MCF 10A (cell line): ENCODE data around the gene CAMKMT. TPM values are rescaled to one million over a fixed set of nuclear protein-coding genes. Genes with fewer than 3 reads are reported as not detected.

Experiments
- BruUV-seq: library from RNA; stranded (reverse); fragments of 400-500 nt; replicated peaks from 2 replicates; lab custom pipeline; 2021; lab: Mats Ljungman, UMichigan
- CTCF ChIA-PET: fragments of 300-600 bp; sonication (Branson Sonifier 250); formaldehyde crosslinking; extraction: SDS; loops from one replicate; lab custom pipeline; 2021; ENCODE audit warnings: antibody characterized with exemption, inconsistent platforms; lab: Yijun Ruan, JAX
- POLR2A ChIA-PET: fragments of 300-600, 350-650 bp; sonication (Branson Sonifier 250); formaldehyde crosslinking; extraction: SDS; loops from one replicate; lab custom pipeline; 2020; ENCODE audit warnings: antibody characterized with exemption, inconsistent platforms; lab: Yijun Ruan, JAX
- DNase-seq: peaks from one replicate; pipeline ENCODE4 v3.0.0-alpha.2; 2018; ENCODE audit not compliant: unreplicated experiment
- H3K27ac Mint-ChIP-seq: one replicate; pipeline ENCODE4 v1.8.0; 2022; ENCODE audit warnings: mild to moderate bottlenecking, low read depth, mixed read lengths; ENCODE audit not compliant: unreplicated experiment
- H3K27me3 Mint-ChIP-seq: one replicate; pipeline ENCODE4 v1.8.0; 2022; ENCODE audit warnings: mixed read lengths; ENCODE audit not compliant: insufficient read depth, unreplicated experiment
- H3K36me3 Mint-ChIP-seq: one replicate; pipeline ENCODE4 v1.8.0; 2022; ENCODE audit warnings: mild to moderate bottlenecking, moderate library complexity, mixed read lengths; ENCODE audit not compliant: insufficient read depth, unreplicated experiment
- H3K4me1 Mint-ChIP-seq: one replicate; pipeline ENCODE4 v1.8.0; 2022; ENCODE audit warnings: mixed read lengths; ENCODE audit not compliant: insufficient read depth, unreplicated experiment
- H3K4me3 Mint-ChIP-seq: one replicate; pipeline ENCODE4 v1.8.0; 2022; ENCODE audit warnings: mild to moderate bottlenecking, moderate library complexity, mixed read lengths; ENCODE audit not compliant: unreplicated experiment
- H3K9me3 Mint-ChIP-seq: one replicate; pipeline ENCODE4 v1.8.0; 2022; ENCODE audit warnings: mixed read lengths; ENCODE audit not compliant: unreplicated experiment
- intact Hi-C: fragments of 100-400 bp; cut with micrococcal nuclease; formaldehyde crosslinking; loops from 2 replicates; pipeline ENCODE4 v1.14.1; 2022
- total RNA-seq: library from RNA; stranded (reverse); gene quantifications from 2 replicates; pipeline ENCODE4 v1.2.3, GENCODE V29; 2022
- TF ChIP-seq, protein P1 (sequence below): fragments of 200-600 bp; IDR thresholded peaks from one replicate; pipeline ENCODE4 v1.8.0; 2022; ENCODE audit warnings: antibody characterized with exemption, mild to moderate bottlenecking; ENCODE audit not compliant: unreplicated experiment

CAMKMT gene
- total RNA-seq, 1 experiment from 2014 or later, result 9.9 TPM

DNA sequence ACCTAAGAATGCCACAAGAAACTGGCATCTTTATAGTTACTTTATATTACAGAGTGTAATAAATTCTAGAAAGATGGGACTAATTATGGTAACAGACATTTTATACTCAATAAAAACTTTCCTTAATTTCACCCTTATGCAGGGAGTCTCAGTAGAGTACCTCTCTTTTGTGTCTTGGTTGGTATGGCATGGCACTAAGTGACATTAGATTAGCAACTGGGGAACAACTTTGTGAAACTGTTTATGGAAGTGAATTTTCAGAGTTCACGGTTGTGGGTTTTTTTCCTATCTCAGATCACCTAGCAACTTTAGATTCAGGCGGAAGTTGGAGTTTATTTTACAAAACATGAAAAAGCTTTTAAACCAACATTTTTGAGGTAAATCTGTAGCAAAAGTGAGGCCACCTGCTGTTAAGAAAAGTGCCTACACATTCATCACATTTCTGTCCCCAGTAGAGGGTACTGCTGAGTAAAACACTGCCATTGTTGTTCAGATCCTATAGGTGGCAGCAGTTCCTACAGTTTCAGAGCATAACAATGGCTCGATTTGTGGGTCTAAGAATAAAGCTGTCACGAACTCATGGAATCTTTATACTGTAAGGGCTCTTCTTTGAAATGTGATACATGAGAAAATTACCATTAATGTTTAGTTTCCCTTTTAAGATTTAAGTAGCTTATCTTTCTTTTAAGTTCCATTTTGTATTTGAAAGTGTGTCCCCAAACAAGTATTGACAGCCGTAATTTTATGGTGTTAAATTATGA lies 117.6 kb downstream of the CAMKMT start:
- ChIA-PET POLR2A (interaction anchor here (0.9 to 1.2 kb wide), 3 partner anchors 89 to 236 kb away, joined by 3 to 5 read pairs (median 3); no protein-coding TSS in a partner anchor), CTCF (interaction anchor here (0.6 to 4.8 kb wide), 111 partner anchors 9 to 1525 kb away, joined by 3 to 139 read pairs (median 4); no protein-coding TSS in a partner anchor)
- intact Hi-C loops, result loop anchor here (1.0 to 10.0 kb wide), 9 partner anchors 65 to 495 kb away; no protein-coding TSS in a partner anchor
- H3K27me3 Mint-ChIP-seq, result no peaks in the 10 kb centered on the region
- TF ChIP-seq, protein P1, sequence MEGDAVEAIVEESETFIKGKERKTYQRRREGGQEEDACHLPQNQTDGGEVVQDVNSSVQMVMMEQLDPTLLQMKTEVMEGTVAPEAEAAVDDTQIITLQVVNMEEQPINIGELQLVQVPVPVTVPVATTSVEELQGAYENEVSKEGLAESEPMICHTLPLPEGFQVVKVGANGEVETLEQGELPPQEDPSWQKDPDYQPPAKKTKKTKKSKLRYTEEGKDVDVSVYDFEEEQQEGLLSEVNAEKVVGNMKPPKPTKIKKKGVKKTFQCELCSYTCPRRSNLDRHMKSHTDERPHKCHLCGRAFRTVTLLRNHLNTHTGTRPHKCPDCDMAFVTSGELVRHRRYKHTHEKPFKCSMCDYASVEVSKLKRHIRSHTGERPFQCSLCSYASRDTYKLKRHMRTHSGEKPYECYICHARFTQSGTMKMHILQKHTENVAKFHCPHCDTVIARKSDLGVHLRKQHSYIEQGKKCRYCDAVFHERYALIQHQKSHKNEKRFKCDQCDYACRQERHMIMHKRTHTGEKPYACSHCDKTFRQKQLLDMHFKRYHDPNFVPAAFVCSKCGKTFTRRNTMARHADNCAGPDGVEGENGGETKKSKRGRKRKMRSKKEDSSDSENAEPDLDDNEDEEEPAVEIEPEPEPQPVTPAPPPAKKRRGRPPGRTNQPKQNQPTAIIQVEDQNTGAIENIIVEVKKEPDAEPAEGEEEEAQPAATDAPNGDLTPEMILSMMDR, result peak; percentile 99
- no peaks in the 10 kb centered on the region for H3K4me1 Mint-ChIP-seq
- H3K4me3 Mint-ChIP-seq, result no peak overlapping the region
- H3K36me3 Mint-ChIP-seq, result no peaks in the 10 kb centered on the region
- peak; percentile 86 for DNase-seq
- BruUV-seq, result no TSS peak
- H3K27ac Mint-ChIP-seq, result no peak overlapping the region
- no peaks in the 10 kb centered on the region for H3K9me3 Mint-ChIP-seq

DNA sequence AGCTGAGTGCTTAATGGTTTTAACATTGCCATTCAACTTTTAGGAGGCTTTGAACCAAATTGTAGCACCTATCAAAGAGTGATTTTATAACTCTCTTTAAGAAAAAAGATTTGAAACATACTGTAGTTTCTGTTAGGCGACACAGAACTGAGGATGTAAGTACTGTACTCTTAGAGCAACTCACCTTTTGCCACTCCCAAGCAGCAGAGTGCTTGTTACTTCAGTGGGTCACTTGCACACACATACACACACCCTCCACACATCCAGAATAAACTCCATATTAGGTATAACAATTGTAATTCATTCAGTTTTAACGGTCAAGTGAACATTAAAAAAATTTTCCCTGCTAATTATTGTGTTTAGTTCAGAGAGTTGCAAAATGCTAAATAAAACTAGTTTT lies 118.3 kb downstream of the CAMKMT start:
- ChIA-PET CTCF (interaction anchor here (0.6 to 4.8 kb wide), 105 partner anchors 8 to 1526 kb away, joined by 3 to 139 read pairs (median 5); no protein-coding TSS in a partner anchor), POLR2A (interaction anchor here (0.9 to 1.2 kb wide), 3 partner anchors 90 to 237 kb away, joined by 3 to 5 read pairs (median 3); no protein-coding TSS in a partner anchor)
- no peak for DNase-seq
- intact Hi-C loops, result no loop called here
- no peak overlapping the region for H3K4me3 Mint-ChIP-seq
- TF ChIP-seq, protein P1, result no peak
- no peaks in the 10 kb centered on the region for H3K4me1 Mint-ChIP-seq
- no peak overlapping the region for H3K27ac Mint-ChIP-seq
- H3K36me3 Mint-ChIP-seq, result no peaks in the 10 kb centered on the region
- no peaks in the 10 kb centered on the region for H3K9me3 Mint-ChIP-seq
- H3K27me3 Mint-ChIP-seq, result no peaks in the 10 kb centered on the region
- no TSS peak for BruUV-seq

GRCh38 chr2:44487052-44487451 lies 125.3 kb downstream of the CAMKMT start:
- ChIA-PET CTCF (interaction anchor here (0.6 to 2.5 kb wide), 4 partner anchors 7 to 1132 kb away, joined by 3 to 14 read pairs (median 4); no protein-coding TSS in a partner anchor), POLR2A (no interaction called here)
- no peak overlapping the region for H3K4me3 Mint-ChIP-seq
- BruUV-seq, result no TSS peak
- H3K9me3 Mint-ChIP-seq, result no peaks in the 10 kb centered on the region
- intact Hi-C loops, result no loop called here
- no peaks in the 10 kb centered on the region for H3K4me1 Mint-ChIP-seq
- H3K36me3 Mint-ChIP-seq, result no peaks in the 10 kb centered on the region
- no peak overlapping the region for H3K27ac Mint-ChIP-seq
- H3K27me3 Mint-ChIP-seq, result no peaks in the 10 kb centered on the region
- TF ChIP-seq, protein P1, result no peak
- DNase-seq, result no peak

DNA sequence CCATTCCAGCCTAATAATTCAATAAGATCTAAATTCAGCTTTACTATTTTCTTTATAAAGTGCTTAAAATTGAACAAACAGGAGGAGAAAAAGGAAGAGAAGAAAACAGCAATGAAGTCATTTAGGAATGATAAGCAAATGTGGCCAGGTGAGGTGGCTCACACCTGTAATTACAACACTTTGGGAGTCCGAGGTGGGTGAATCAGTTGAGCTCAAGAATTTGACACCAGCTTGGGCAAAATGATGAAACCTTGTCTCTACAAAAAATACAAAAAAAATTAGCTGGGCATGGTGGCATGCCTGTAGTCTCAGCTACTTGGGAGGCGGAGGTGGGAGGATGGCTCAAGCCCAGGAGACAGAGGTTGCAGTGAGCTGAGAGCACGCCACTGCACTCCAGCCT lies 129.0 kb downstream of the CAMKMT start:
- DNase-seq, result peak; percentile 8
- intact Hi-C loops, result no loop called here
- ChIA-PET CTCF (interaction anchor here (0.6 to 2.0 kb wide), 6 partner anchors 11 to 465 kb away, joined by 3 to 11 read pairs (median 4); no protein-coding TSS in a partner anchor), POLR2A (interaction anchor here (0.6 to 0.8 kb wide), 3 partner anchors 12 to 385 kb away, joined by 3 to 6 read pairs (median 3); no protein-coding TSS in a partner anchor)
- H3K27me3 Mint-ChIP-seq, result no peaks in the 10 kb centered on the region
- H3K4me1 Mint-ChIP-seq, result no peaks in the 10 kb centered on the region
- H3K27ac Mint-ChIP-seq, result no peak overlapping the region
- no TSS peak for BruUV-seq
- no peaks in the 10 kb centered on the region for H3K36me3 Mint-ChIP-seq
- H3K9me3 Mint-ChIP-seq, result no peaks in the 10 kb centered on the region
- TF ChIP-seq, protein P1, result no peak
- no peak overlapping the region for H3K4me3 Mint-ChIP-seq
